WTC11 (cell line): ENCODE measurements around the gene COG5. TPM values are rescaled to one million over a fixed set of nuclear protein-coding genes. Genes with fewer than 3 reads are reported as not detected.

Source experiments
- ATAC-seq: fragments of 200-7000 bp; cut with Tn5 transposase; 2 replicates; pipeline ENCODE4 v1.10.0; 2021; ENCODE audit warnings: mild to moderate bottlenecking, moderate library complexity
- CTCF ChIA-PET: fragments of 300-600 bp; sonication (Branson Sonifier 250); formaldehyde crosslinking; loops from one replicate; lab custom pipeline; 2021; ENCODE audit warnings: antibody characterized with exemption; lab: Charles Lee
- POLR2A ChIA-PET: fragments of 350-600 bp; sonication (Branson Sonifier 250); formaldehyde crosslinking; loops from one replicate; lab custom pipeline; 2021; ENCODE audit warnings: antibody characterized with exemption; lab: Charles Lee
- DNase-seq: peaks from one replicate; pipeline ENCODE4 v3.0.0; 2021; ENCODE audit warnings: low spot score
- H3K27ac Mint-ChIP-seq: 2 replicates; pipeline ENCODE4 v1.8.0; 2021; ENCODE audit warnings: mixed read lengths
- H3K27me3 Mint-ChIP-seq: 2 replicates; pipeline ENCODE4 v1.8.0; 2021; ENCODE audit warnings: low read depth, mild to moderate bottlenecking, moderate library complexity, mixed read lengths
- H3K36me3 Mint-ChIP-seq: 2 replicates; pipeline ENCODE4 v1.8.0; 2021; ENCODE audit warnings: mixed read lengths
- H3K4me1 Mint-ChIP-seq: 2 replicates; pipeline ENCODE4 v1.8.0; 2022; ENCODE audit warnings: mixed read lengths
- H3K4me3 Mint-ChIP-seq: 2 replicates; pipeline ENCODE4 v1.8.0; 2021; ENCODE audit warnings: mild to moderate bottlenecking, moderate library complexity, mixed read lengths
- H3K9me3 Mint-ChIP-seq: 2 replicates; pipeline ENCODE4 v1.8.0; 2021; ENCODE audit warnings: mixed read lengths
- ATF2 ChIP-seq: sonication (generic); formaldehyde crosslinking; IDR thresholded peaks from 2 replicates; pipeline ENCODE4 v1.8.1; 2022; ENCODE audit warnings: low read depth, missing genetic modification reagents, borderline replicate concordance
- CBFB ChIP-seq: sonication (generic); formaldehyde crosslinking; IDR thresholded peaks from 2 replicates; pipeline ENCODE4 v1.8.1; 2022; ENCODE audit warnings: mild to moderate bottlenecking, low read depth, missing genetic modification reagents
- CREB1 ChIP-seq: sonication (generic); formaldehyde crosslinking; IDR thresholded peaks from 2 replicates; pipeline ENCODE4 v1.8.0; 2023; ENCODE audit warnings: mild to moderate bottlenecking, missing genetic modification reagents
- CREM ChIP-seq: sonication (generic); formaldehyde crosslinking; IDR thresholded peaks from 2 replicates; pipeline ENCODE4 v1.8.1; 2022; ENCODE audit warnings: mild to moderate bottlenecking, missing genetic modification reagents, moderate library complexity
- ESRRA ChIP-seq: sonication (generic); formaldehyde crosslinking; IDR thresholded peaks from 2 replicates; pipeline ENCODE4 v1.8.1; 2022; ENCODE audit warnings: mild to moderate bottlenecking, missing genetic modification reagents, borderline replicate concordance
- FOXK1 ChIP-seq: sonication (generic); formaldehyde crosslinking; IDR thresholded peaks from 2 replicates; pipeline ENCODE4 v1.8.0; 2022; ENCODE audit warnings: mild to moderate bottlenecking, moderate library complexity, missing genetic modification reagents
- GABPB1 ChIP-seq: sonication (generic); formaldehyde crosslinking; IDR thresholded peaks from 2 replicates; pipeline ENCODE4 v1.8.1; 2023; ENCODE audit warnings: mild to moderate bottlenecking, missing genetic modification reagents
- IRF2 ChIP-seq: sonication (generic); formaldehyde crosslinking; IDR thresholded peaks from 2 replicates; pipeline ENCODE4 v1.8.0; 2022; ENCODE audit warnings: low read depth, missing genetic modification reagents, borderline replicate concordance
- JAZF1 ChIP-seq: fragments of 250-450 bp; sonication (Bioruptor Pico); IDR thresholded peaks from 2 replicates; pipeline ENCODE4 v1.9.0; 2021; ENCODE audit warnings: moderate library complexity, mild to moderate bottlenecking, inconsistent platforms
- NFYB ChIP-seq: sonication (generic); formaldehyde crosslinking; conservative IDR thresholded peaks from 2 replicates; pipeline ENCODE4 v1.8.0; 2022; ENCODE audit warnings: low read depth, missing genetic modification reagents
- PRRX2 ChIP-seq: fragments of 250-450 bp; sonication (Bioruptor Pico); IDR thresholded peaks from 2 replicates; pipeline ENCODE4 v1.8.0; 2021; ENCODE audit warnings: mild to moderate bottlenecking
- ZNF219 ChIP-seq: sonication (generic); formaldehyde crosslinking; IDR thresholded peaks from 2 replicates; pipeline ENCODE4 v1.8.0; 2023; ENCODE audit warnings: missing genetic modification reagents, mild to moderate bottlenecking, borderline replicate concordance
- ZNF512 ChIP-seq: sonication (generic); formaldehyde crosslinking; IDR thresholded peaks from 2 replicates; pipeline ENCODE4 v1.8.1; 2022; ENCODE audit warnings: missing genetic modification reagents, borderline replicate concordance
- ZNF671 ChIP-seq: fragments of 250-450 bp; sonication (Bioruptor Pico); IDR thresholded peaks from 2 replicates; pipeline ENCODE4 v1.8.0; 2021; ENCODE audit warnings: mild to moderate bottlenecking
- ZSCAN18 ChIP-seq: fragments of 250-450 bp; sonication (Bioruptor Pico); IDR thresholded peaks from 2 replicates; pipeline ENCODE4 v2.1.2; 2022; ENCODE audit warnings: mild to moderate bottlenecking, moderate library complexity
- total RNA-seq: library from RNA; stranded (reverse); gene quantifications from 3 replicates; pipeline ENCODE4 v1.2.3, GENCODE V29; 2021
- TF ChIP-seq, protein P1 (sequence below): fragments of 250-450 bp; sonication (Bioruptor Pico); IDR thresholded peaks from 2 replicates; pipeline ENCODE4 v1.9.0; 2021; ENCODE audit warnings: mild to moderate bottlenecking
- TF ChIP-seq, protein P2 (sequence below): sonication (generic); formaldehyde crosslinking; IDR thresholded peaks from 2 replicates; pipeline ENCODE4 v1.8.1; 2023; ENCODE audit warnings: mild to moderate bottlenecking, moderate library complexity, missing genetic modification reagents
- TF ChIP-seq, protein P3 (sequence below): sonication (generic); formaldehyde crosslinking; IDR thresholded peaks from 2 replicates; pipeline ENCODE4 v1.8.1; 2023; ENCODE audit warnings: mild to moderate bottlenecking, missing genetic modification reagents, moderate library complexity
- TF ChIP-seq, protein P4 (sequence below): sonication (generic); formaldehyde crosslinking; IDR thresholded peaks from 2 replicates; pipeline ENCODE4 v1.8.1; 2023; ENCODE audit warnings: mild to moderate bottlenecking, missing genetic modification reagents
- TF ChIP-seq, protein P5 (sequence below): sonication (generic); formaldehyde crosslinking; conservative IDR thresholded peaks from 2 replicates; pipeline ENCODE4 v1.8.1; 2023; ENCODE audit warnings: mild to moderate bottlenecking, low read depth, missing genetic modification reagents, moderate library complexity

The COG5 gene
- total RNA-seq, 1 experiment from 2014 or later, result 23.8 TPM

- DNase-seq, result no peak
- no peak for ATAC-seq
- H3K36me3 Mint-ChIP-seq, result peaks cover 55% of the 10 kb centered on the region
- ChIA-PET POLR2A (no interaction called here), CTCF (no interaction called here)
- H3K9me3 Mint-ChIP-seq, result no peaks in the 10 kb centered on the region
- no peak overlapping the region for H3K27ac Mint-ChIP-seq
- no peak for TF ChIP-seq FOXK1 (CRISPR knock-in tag)
- TF ChIP-seq, protein P1, sequence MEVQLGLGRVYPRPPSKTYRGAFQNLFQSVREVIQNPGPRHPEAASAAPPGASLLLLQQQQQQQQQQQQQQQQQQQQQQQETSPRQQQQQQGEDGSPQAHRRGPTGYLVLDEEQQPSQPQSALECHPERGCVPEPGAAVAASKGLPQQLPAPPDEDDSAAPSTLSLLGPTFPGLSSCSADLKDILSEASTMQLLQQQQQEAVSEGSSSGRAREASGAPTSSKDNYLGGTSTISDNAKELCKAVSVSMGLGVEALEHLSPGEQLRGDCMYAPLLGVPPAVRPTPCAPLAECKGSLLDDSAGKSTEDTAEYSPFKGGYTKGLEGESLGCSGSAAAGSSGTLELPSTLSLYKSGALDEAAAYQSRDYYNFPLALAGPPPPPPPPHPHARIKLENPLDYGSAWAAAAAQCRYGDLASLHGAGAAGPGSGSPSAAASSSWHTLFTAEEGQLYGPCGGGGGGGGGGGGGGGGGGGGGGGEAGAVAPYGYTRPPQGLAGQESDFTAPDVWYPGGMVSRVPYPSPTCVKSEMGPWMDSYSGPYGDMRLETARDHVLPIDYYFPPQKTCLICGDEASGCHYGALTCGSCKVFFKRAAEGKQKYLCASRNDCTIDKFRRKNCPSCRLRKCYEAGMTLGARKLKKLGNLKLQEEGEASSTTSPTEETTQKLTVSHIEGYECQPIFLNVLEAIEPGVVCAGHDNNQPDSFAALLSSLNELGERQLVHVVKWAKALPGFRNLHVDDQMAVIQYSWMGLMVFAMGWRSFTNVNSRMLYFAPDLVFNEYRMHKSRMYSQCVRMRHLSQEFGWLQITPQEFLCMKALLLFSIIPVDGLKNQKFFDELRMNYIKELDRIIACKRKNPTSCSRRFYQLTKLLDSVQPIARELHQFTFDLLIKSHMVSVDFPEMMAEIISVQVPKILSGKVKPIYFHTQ (CRISPR knock-in tag), result no peak
- TF ChIP-seq CREB1 (CRISPR knock-in tag), result no peak
- TF ChIP-seq ZNF219 (CRISPR knock-in tag), result no peak
- TF ChIP-seq CBFB (CRISPR knock-in tag), result no peak
- no peak for TF ChIP-seq ESRRA (CRISPR knock-in tag)
- TF ChIP-seq, protein P2, sequence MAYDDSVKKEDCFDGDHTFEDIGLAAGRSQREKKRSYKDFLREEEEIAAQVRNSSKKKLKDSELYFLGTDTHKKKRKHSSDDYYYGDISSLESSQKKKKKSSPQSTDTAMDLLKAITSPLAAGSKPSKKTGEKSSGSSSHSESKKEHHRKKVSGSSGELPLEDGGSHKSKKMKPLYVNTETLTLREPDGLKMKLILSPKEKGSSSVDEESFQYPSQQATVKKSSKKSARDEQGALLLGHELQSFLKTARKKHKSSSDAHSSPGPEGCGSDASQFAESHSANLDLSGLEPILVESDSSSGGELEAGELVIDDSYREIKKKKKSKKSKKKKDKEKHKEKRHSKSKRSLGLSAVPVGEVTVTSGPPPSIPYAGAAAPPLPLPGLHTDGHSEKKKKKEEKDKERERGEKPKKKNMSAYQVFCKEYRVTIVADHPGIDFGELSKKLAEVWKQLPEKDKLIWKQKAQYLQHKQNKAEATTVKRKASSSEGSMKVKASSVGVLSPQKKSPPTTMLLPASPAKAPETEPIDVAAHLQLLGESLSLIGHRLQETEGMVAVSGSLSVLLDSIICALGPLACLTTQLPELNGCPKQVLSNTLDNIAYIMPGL (CRISPR knock-in tag), result no peak
- TF ChIP-seq IRF2 (CRISPR knock-in tag), result no peak
- TF ChIP-seq, protein P3, sequence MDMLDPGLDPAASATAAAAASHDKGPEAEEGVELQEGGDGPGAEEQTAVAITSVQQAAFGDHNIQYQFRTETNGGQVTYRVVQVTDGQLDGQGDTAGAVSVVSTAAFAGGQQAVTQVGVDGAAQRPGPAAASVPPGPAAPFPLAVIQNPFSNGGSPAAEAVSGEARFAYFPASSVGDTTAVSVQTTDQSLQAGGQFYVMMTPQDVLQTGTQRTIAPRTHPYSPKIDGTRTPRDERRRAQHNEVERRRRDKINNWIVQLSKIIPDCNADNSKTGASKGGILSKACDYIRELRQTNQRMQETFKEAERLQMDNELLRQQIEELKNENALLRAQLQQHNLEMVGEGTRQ, result no peak
- no peak for TF ChIP-seq PRRX2 (CRISPR knock-in tag)
- no peak for TF ChIP-seq ZSCAN18
- TF ChIP-seq JAZF1 (CRISPR knock-in tag), result no peak
- TF ChIP-seq, all 79 proteins: peak for 0
- no peak overlapping the region for H3K4me3 Mint-ChIP-seq
- no peaks in the 10 kb centered on the region for H3K27me3 Mint-ChIP-seq
- H3K4me1 Mint-ChIP-seq, result no peaks in the 10 kb centered on the region
Measured at GRCh38 chr7:107185716-107186115, 378.0 kb downstream of the COG5 start.

- DNase-seq, result no peak
- H3K27ac Mint-ChIP-seq, result peak overlapping the region; percentile 13; the same call in 1 of the 2 replicates
- CTCF ChIA-PET, result no interaction called here
- H3K4me3 Mint-ChIP-seq, result no peak overlapping the region
- no peak for ATAC-seq
- TF ChIP-seq ZNF512 (CRISPR knock-in tag) (no peak), ZNF671 (CRISPR knock-in tag) (no peak), GABPB1 (CRISPR knock-in tag) (no peak), FOXK1 (CRISPR knock-in tag) (no peak), CREM (no peak), ATF2 (CRISPR knock-in tag) (no peak), NFYB (CRISPR knock-in tag) (no peak)
- TF ChIP-seq, protein P4, sequence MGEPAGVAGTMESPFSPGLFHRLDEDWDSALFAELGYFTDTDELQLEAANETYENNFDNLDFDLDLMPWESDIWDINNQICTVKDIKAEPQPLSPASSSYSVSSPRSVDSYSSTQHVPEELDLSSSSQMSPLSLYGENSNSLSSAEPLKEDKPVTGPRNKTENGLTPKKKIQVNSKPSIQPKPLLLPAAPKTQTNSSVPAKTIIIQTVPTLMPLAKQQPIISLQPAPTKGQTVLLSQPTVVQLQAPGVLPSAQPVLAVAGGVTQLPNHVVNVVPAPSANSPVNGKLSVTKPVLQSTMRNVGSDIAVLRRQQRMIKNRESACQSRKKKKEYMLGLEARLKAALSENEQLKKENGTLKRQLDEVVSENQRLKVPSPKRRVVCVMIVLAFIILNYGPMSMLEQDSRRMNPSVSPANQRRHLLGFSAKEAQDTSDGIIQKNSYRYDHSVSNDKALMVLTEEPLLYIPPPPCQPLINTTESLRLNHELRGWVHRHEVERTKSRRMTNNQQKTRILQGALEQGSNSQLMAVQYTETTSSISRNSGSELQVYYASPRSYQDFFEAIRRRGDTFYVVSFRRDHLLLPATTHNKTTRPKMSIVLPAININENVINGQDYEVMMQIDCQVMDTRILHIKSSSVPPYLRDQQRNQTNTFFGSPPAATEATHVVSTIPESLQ (CRISPR knock-in tag), result no peak
- TF ChIP-seq, protein P5, sequence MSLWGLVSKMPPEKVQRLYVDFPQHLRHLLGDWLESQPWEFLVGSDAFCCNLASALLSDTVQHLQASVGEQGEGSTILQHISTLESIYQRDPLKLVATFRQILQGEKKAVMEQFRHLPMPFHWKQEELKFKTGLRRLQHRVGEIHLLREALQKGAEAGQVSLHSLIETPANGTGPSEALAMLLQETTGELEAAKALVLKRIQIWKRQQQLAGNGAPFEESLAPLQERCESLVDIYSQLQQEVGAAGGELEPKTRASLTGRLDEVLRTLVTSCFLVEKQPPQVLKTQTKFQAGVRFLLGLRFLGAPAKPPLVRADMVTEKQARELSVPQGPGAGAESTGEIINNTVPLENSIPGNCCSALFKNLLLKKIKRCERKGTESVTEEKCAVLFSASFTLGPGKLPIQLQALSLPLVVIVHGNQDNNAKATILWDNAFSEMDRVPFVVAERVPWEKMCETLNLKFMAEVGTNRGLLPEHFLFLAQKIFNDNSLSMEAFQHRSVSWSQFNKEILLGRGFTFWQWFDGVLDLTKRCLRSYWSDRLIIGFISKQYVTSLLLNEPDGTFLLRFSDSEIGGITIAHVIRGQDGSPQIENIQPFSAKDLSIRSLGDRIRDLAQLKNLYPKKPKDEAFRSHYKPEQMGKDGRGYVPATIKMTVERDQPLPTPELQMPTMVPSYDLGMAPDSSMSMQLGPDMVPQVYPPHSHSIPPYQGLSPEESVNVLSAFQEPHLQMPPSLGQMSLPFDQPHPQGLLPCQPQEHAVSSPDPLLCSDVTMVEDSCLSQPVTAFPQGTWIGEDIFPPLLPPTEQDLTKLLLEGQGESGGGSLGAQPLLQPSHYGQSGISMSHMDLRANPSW (CRISPR knock-in tag), result no peak
- H3K27me3 Mint-ChIP-seq, result no peaks in the 10 kb centered on the region
- H3K9me3 Mint-ChIP-seq, result no peaks in the 10 kb centered on the region
- H3K4me1 Mint-ChIP-seq, result no peaks in the 10 kb centered on the region
- POLR2A ChIA-PET, result no interaction called here
- peaks cover 33% of the 10 kb centered on the region for H3K36me3 Mint-ChIP-seq
Measured at GRCh38 chr7:107181172-107181571, 382.5 kb downstream of the COG5 start.
